Measurements from ENCODE around the gene CYFIP1. TPM values are rescaled to one million over a fixed set of nuclear protein-coding genes. Genes with fewer than 3 reads are reported as not detected.

The CYFIP1 gene
- total and polyA plus RNA-seq, 9 of the 15 experiments (the other 6 are each of a cell fraction or from before 2014, with no cell fraction given), result 3.8 to 59.8 (median 28.3) TPM

- TF ChIP-seq, protein P1, sequence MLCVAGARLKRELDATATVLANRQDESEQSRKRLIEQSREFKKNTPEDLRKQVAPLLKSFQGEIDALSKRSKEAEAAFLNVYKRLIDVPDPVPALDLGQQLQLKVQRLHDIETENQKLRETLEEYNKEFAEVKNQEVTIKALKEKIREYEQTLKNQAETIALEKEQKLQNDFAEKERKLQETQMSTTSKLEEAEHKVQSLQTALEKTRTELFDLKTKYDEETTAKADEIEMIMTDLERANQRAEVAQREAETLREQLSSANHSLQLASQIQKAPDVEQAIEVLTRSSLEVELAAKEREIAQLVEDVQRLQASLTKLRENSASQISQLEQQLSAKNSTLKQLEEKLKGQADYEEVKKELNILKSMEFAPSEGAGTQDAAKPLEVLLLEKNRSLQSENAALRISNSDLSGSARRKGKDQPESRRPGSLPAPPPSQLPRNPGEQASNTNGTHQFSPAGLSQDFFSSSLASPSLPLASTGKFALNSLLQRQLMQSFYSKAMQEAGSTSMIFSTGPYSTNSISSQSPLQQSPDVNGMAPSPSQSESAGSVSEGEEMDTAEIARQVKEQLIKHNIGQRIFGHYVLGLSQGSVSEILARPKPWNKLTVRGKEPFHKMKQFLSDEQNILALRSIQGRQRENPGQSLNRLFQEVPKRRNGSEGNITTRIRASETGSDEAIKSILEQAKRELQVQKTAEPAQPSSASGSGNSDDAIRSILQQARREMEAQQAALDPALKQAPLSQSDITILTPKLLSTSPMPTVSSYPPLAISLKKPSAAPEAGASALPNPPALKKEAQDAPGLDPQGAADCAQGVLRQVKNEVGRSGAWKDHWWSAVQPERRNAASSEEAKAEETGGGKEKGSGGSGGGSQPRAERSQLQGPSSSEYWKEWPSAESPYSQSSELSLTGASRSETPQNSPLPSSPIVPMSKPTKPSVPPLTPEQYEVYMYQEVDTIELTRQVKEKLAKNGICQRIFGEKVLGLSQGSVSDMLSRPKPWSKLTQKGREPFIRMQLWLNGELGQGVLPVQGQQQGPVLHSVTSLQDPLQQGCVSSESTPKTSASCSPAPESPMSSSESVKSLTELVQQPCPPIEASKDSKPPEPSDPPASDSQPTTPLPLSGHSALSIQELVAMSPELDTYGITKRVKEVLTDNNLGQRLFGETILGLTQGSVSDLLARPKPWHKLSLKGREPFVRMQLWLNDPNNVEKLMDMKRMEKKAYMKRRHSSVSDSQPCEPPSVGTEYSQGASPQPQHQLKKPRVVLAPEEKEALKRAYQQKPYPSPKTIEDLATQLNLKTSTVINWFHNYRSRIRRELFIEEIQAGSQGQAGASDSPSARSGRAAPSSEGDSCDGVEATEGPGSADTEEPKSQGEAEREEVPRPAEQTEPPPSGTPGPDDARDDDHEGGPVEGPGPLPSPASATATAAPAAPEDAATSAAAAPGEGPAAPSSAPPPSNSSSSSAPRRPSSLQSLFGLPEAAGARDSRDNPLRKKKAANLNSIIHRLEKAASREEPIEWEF (CRISPR knock-in tag; IDR thresholded peaks at IDR 0.05), result no peak
- no peak for TF ChIP-seq CHD2 (IDR thresholded peaks at IDR 0.05; ENCODE audit: low read depth, low read length)
- TF ChIP-seq RNF219 (CRISPR knock-in tag; IDR thresholded peaks at IDR 0.05), result no peak
- TF ChIP-seq, protein P2, sequence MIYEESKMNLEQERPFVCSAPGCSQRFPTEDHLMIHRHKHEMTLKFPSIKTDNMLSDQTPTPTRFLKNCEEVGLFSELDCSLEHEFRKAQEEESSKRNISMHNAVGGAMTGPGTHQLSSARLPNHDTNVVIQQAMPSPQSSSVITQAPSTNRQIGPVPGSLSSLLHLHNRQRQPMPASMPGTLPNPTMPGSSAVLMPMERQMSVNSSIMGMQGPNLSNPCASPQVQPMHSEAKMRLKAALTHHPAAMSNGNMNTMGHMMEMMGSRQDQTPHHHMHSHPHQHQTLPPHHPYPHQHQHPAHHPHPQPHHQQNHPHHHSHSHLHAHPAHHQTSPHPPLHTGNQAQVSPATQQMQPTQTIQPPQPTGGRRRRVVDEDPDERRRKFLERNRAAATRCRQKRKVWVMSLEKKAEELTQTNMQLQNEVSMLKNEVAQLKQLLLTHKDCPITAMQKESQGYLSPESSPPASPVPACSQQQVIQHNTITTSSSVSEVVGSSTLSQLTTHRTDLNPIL (CRISPR knock-in tag; IDR thresholded peaks at IDR 0.05), result no peak
- TF ChIP-seq ELF2 (CRISPR knock-in tag; IDR thresholded peaks at IDR 0.05), result no peak
- TF ChIP-seq SMAD4 (CRISPR knock-in tag; conservative IDR thresholded peaks at IDR 0.05), result no peak
- no peak for TF ChIP-seq SIX5 (IDR thresholded peaks at IDR 0.05; ENCODE audit: borderline replicate concordance in 1 of 2, insufficient read depth in 1 of 2, low read depth in 1 of 2, low read length in 2 of 2)
- TF ChIP-seq ZFPM2 (CRISPR knock-in tag; IDR thresholded peaks at IDR 0.05), result no peak
- no peak for TF ChIP-seq BRD9 (IDR thresholded peaks at IDR 0.05; ENCODE audit: low read depth, partially characterized antibody)
- peak; percentile 63 for TF ChIP-seq EGR1 (conservative IDR thresholded peaks at IDR 0.05)
- TF ChIP-seq HDGF (IDR thresholded peaks at IDR 0.05), result no peak
- TF ChIP-seq PURB (CRISPR knock-in tag; IDR thresholded peaks at IDR 0.05; ENCODE audit: low read depth), result no peak
- no peak for TF ChIP-seq U2AF1 (optimal IDR thresholded peaks at IDR 0.05; ENCODE audit: low read depth, low read length)
- no peak for TF ChIP-seq THRA (IDR thresholded peaks at IDR 0.05)
- TF ChIP-seq ARID2 (IDR thresholded peaks at IDR 0.05), result no peak
These were observed 91.9 kb downstream of the CYFIP1 start (continued) for GRCh38 chr15:22888120-22888859.

All from K562 (cell line).